ENCODE measurements around the gene SDR42E1.
A peak's percentile ranks its signal among the peaks of the same experiment; 100 is the strongest.

Gene SDR42E1

GRCh38 chr16:81940781-81941560, 70.3 kb downstream of the SDR42E1 start:
- peak; percentile 64 for DNase-seq (ENCODE audit: low read depth)

DNA sequence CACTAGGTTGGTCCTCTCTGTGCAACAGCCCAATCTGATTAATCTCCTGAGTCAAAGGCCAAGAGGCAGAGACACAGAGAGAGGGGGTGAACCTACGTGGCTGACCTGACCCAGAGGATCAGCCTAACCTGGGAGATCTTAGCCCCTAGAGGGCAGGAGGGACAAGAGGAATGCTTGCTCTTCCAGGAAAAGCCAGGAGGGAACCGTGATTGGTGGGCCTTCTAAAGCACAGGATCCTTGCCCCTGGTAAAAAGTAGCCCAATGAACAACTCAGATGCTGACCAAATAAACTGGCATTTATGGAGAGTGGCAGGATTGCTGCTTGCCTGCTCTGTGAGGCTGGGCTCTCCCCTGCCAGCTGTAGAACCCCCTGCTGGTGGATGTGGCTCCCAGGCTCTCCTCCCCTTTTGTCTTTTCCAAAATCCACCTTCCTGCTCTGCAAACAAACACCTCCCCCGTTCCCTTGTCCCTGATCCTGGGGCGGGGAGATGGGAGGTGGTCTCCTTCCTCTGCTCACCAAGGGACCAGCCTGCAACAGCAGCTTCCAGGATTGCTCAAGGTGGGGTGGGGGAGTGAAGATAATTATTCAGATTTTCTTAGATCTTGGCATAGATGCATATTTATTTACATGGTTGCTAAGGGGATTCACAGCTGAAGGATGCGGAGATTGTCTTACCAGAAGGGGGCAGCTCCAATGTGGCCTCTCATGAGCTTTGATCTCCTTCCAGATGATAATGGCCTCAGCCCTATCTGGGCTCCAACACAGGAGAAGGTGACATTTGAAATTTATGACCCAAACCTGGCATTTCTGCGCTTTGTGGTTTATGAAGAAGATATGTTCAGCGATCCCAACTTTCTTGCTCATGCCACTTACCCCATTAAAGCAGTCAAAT, 71.9 kb downstream of the SDR42E1 start:
- no peak for DNase-seq (ENCODE audit: low read depth)
